H1 (cell line): ENCODE measurements around the gene NPR1. TPM values are rescaled to one million over a fixed set of nuclear protein-coding genes. Genes with fewer than 3 reads are reported as not detected.

Experiments used
- CTCF ChIA-PET: fragments of 300-600 bp; sonication (Branson Sonifier 250); formaldehyde crosslinking; loops from one replicate; lab custom pipeline; 2021; ENCODE audit not compliant: partially characterized antibody; lab: Charles Lee
- POLR2A ChIA-PET: fragments of 300-600 bp; sonication (Branson Sonifier 250); formaldehyde crosslinking; loops from one replicate; lab custom pipeline; 2021; ENCODE audit warnings: inconsistent platforms; ENCODE audit not compliant: partially characterized antibody; lab: Charles Lee
- DNase-seq, 2 experiments: peaks; one replicate each; pipeline versions ENCODE4 v3.0.0 to v3.0.0-alpha.2; 2010 to 2022; ENCODE audit warnings: low spot score in 2 of 2, low read depth in 1 of 2, mixed read lengths in 1 of 2
- FAIRE-seq: peaks from 2 replicates; lab custom pipeline; 2011; peaks lifted over from hg19 to GRCh38; lab: Jason Lieb, UNC
- H2AFZ ChIP-seq: 2 replicates; pipeline ENCODE4 v1.8.1; 2012; ENCODE audit warnings: low read length, inconsistent platforms
- H2AK5ac ChIP-seq: 2 replicates; pipeline ENCODE4 v1.6.1; 2013; ENCODE audit warnings: low read depth, low read length
- H2BK120ac ChIP-seq: replicated peaks from 2 replicates; pipeline ENCODE3; 2013; ENCODE audit warnings: low read depth, low read length, inconsistent platforms
- H2BK12ac ChIP-seq: 2 replicates; pipeline ENCODE4 v1.6.1; 2013; ENCODE audit warnings: low read depth, low read length
- H2BK15ac ChIP-seq: 2 replicates; pipeline ENCODE4 v1.6.1; 2013; ENCODE audit warnings: low read length
- H2BK20ac ChIP-seq: 2 replicates; pipeline ENCODE4 v1.6.1; 2013; ENCODE audit warnings: low read length
- H2BK5ac ChIP-seq: 2 replicates; pipeline ENCODE4 v1.6.1; 2013; ENCODE audit warnings: low read depth, low read length
- H3K14ac ChIP-seq: 2 replicates; pipeline ENCODE4 v1.6.1; 2013; ENCODE audit warnings: inconsistent platforms; ENCODE audit not compliant: insufficient read length
- H3K18ac ChIP-seq: 2 replicates; pipeline ENCODE4 v1.6.1; 2013; ENCODE audit warnings: low read length; ENCODE audit errors: extremely low read depth
- H3K23ac ChIP-seq: 2 replicates; pipeline ENCODE4 v1.6.1; 2013; ENCODE audit warnings: inconsistent platforms; ENCODE audit not compliant: insufficient read length
- H3K23me2 ChIP-seq: 2 replicates; pipeline ENCODE4 v1.6.1; 2013; ENCODE audit warnings: low read depth, low read length
- H3K27ac ChIP-seq: 2 replicates; pipeline ENCODE4 v1.6.1; 2011; ENCODE audit warnings: low read depth, low read length, inconsistent platforms
- H3K27me3 ChIP-seq, 4 experiments: replicated peaks in 1 of 4; 1 replicate in 1 of 4; 2 replicates in 3 of 4; pipeline versions ENCODE4 v1.6.1 to v1.8.1; 2011 to 2013; ENCODE audit warnings: low read length in 3 of 4, mild to moderate bottlenecking in 3 of 4, inconsistent platforms in 2 of 4, mixed read lengths in 2 of 4, moderate library complexity in 1 of 4; ENCODE audit not compliant: control insufficient read depth in 3 of 4, insufficient read depth in 3 of 4; ENCODE audit errors: extremely low read depth in 1 of 4
- H3K36me3 ChIP-seq, 4 experiments: 2 replicates each; pipeline versions ENCODE4 v1.6.1 to v1.8.1; 2011 to 2013; ENCODE audit warnings: mild to moderate bottlenecking in 4 of 4, low read length in 3 of 4, moderate library complexity in 2 of 4, control low read depth in 1 of 4, inconsistent platforms in 1 of 4; ENCODE audit not compliant: insufficient read depth in 4 of 4, control insufficient read depth in 2 of 4
- H3K4ac ChIP-seq: replicated peaks from 2 replicates; pipeline ENCODE3; 2013; ENCODE audit warnings: low read length, low read depth, mixed read lengths, inconsistent platforms; ENCODE audit not compliant: insufficient read length
- H3K4me1 ChIP-seq, 4 experiments: replicated peaks in 1 of 4; 1 replicate in 1 of 4; 2 replicates in 3 of 4; pipeline versions ENCODE4 v1.6.1 to v1.8.1; 2011 to 2013; ENCODE audit warnings: low read length in 3 of 4, inconsistent platforms in 2 of 4, mixed read lengths in 1 of 4; ENCODE audit not compliant: insufficient read depth in 4 of 4, control insufficient read depth in 3 of 4
- H3K4me2 ChIP-seq, 2 experiments: 2 replicates each; pipeline versions ENCODE4 v1.6.1 to v1.8.1; 2011 to 2013; ENCODE audit warnings: low read depth in 2 of 2, low read length in 2 of 2, control low read depth in 1 of 2, inconsistent platforms in 1 of 2, mild to moderate bottlenecking in 1 of 2; ENCODE audit not compliant: insufficient read depth in 1 of 2
- H3K4me3 ChIP-seq, 4 experiments: fragments of 200-600, 300-600 bp in 1 of 4; sonication (generic), shearing (Covaris generic), sonication (Bioruptor Twin) in 1 of 4; 2 replicates each; pipeline versions ENCODE4 v1.5.1 to v1.8.1; 2011 to 2016; ENCODE audit warnings: low read length in 4 of 4, low read depth in 3 of 4, control low read depth in 2 of 4, inconsistent platforms in 2 of 4, mild to moderate bottlenecking in 2 of 4, mixed read lengths in 1 of 4, moderate library complexity in 1 of 4; ENCODE audit not compliant: insufficient read depth in 2 of 4; ENCODE audit errors: extremely low read depth in 1 of 4
- H3K56ac ChIP-seq: replicated peaks from 2 replicates; pipeline ENCODE3; 2013; ENCODE audit warnings: low read depth, mild to moderate bottlenecking, mixed read lengths, low read length, inconsistent platforms; ENCODE audit not compliant: insufficient read length
- H3K79me1 ChIP-seq: 2 replicates; pipeline ENCODE4 v1.6.1; 2013; ENCODE audit warnings: low read depth, low read length, control low read depth
- H3K79me2 ChIP-seq, 2 experiments: 2 replicates each; pipeline versions ENCODE4 v1.6.1 to v1.8.1; 2012 to 2013; ENCODE audit warnings: low read length in 2 of 2, mild to moderate bottlenecking in 2 of 2, inconsistent platforms in 1 of 2; ENCODE audit not compliant: insufficient read depth in 2 of 2, control insufficient read depth in 1 of 2
- H3K9ac ChIP-seq, 4 experiments: replicated peaks in 1 of 4; 1 replicate in 1 of 4; 2 replicates in 3 of 4; pipeline versions ENCODE4 v1.6.1 to v1.8.1; 2011 to 2013; ENCODE audit warnings: low read depth in 3 of 4, low read length in 3 of 4, control low read depth in 2 of 4, mild to moderate bottlenecking in 2 of 4, moderate library complexity in 2 of 4, inconsistent platforms in 1 of 4; ENCODE audit errors: extremely low read depth in 1 of 4
- H3K9me3 ChIP-seq, 2 experiments: 2 replicates each; pipeline versions ENCODE4 v1.6.1 to v1.8.1; 2012 to 2013; ENCODE audit warnings: mild to moderate bottlenecking in 2 of 2, moderate library complexity in 2 of 2, control low read depth in 1 of 2, inconsistent platforms in 1 of 2, low read depth in 1 of 2, low read length in 1 of 2, mixed read lengths in 1 of 2; ENCODE audit not compliant: insufficient read depth in 2 of 2
- H4K20me1 ChIP-seq, 2 experiments: replicated peaks in 1 of 2; 2 replicates each; pipeline versions ENCODE3 to v1.8.1; 2011 to 2013; ENCODE audit warnings: inconsistent platforms in 2 of 2, low read length in 2 of 2, mild to moderate bottlenecking in 1 of 2; ENCODE audit not compliant: insufficient read depth in 2 of 2, control insufficient read depth in 1 of 2
- H4K5ac ChIP-seq: 2 replicates; pipeline ENCODE4 v1.6.1; 2013; ENCODE audit warnings: low read length, low read depth, mixed read lengths, inconsistent platforms; ENCODE audit not compliant: insufficient read length
- H4K8ac ChIP-seq: 2 replicates; pipeline ENCODE4 v1.8.0; 2013; ENCODE audit warnings: mild to moderate bottlenecking, moderate library complexity, low read length, inconsistent platforms; ENCODE audit not compliant: insufficient read depth; ENCODE audit errors: extremely low read depth
- H4K91ac ChIP-seq: replicated peaks from 2 replicates; pipeline ENCODE3; 2013; ENCODE audit warnings: low read length, mixed read lengths, inconsistent platforms; ENCODE audit not compliant: insufficient read length
- MAFK ChIP-seq: IDR thresholded peaks from 2 replicates; pipeline ENCODE4 v1.6.1; 2012; ENCODE audit warnings: low read depth, mild to moderate bottlenecking, improper control_type of control experiment, low read length
- SAP30 ChIP-seq: fragments of 300-600 bp; sonication (generic); IDR thresholded peaks from 2 replicates; pipeline ENCODE4 v1.7.1; 2012; ENCODE audit warnings: low read length, moderate library complexity, mild to moderate bottlenecking, inconsistent platforms; ENCODE audit not compliant: insufficient read depth, insufficient replicate concordance
- SIN3A ChIP-seq, 2 experiments: IDR thresholded peaks in 1 of 2; conservative IDR thresholded peaks in 1 of 2; 2 replicates each; pipeline ENCODE4 v1.6.1; 2011 to 2012; ENCODE audit warnings: low read length in 2 of 2, improper control_type of control experiment in 1 of 2, low read depth in 1 of 2, mild to moderate bottlenecking in 1 of 2
- WGBS, 2 experiments: shearing (Covaris generic) in 1 of 2; methylation state at CpG; one replicate each; pipeline versions ENCODE4 v1.1.6 to v1.1.7; 2013 to 2015; ENCODE audit warnings: low lambda C conversion rate in 2 of 2, mixed read lengths in 2 of 2, inconsistent platforms in 1 of 2, low coverage in 1 of 2, missing lambda C conversion rate in 1 of 2; ENCODE audit not compliant: insufficient replicate concordance in 2 of 2, insufficient coverage in 1 of 2, insufficient read length in 1 of 2; ENCODE audit errors: extremely low coverage in 1 of 2, missing lambda C conversion rate in 1 of 2; 5-methylcytosine and 5-hydroxymethylcytosine counted together
- polyA plus RNA-seq, 7 experiments: library from polyadenylated mRNA; depleted of rRNA in 3 of 7; stranded (reverse) in 5 of 7; unstranded in 2 of 7; fragments of >200 nt in 5 of 7; fragments of 200-250 nt in 2 of 7; gene quantifications; 1 replicate in 5 of 7; 2 replicates in 1 of 7; 4 replicates in 1 of 7; pipeline versions ENCODE4 v1.2.1 to v1.2.3, GENCODE V29; 2011 to 2013; ENCODE audit warnings: missing spikeins in 2 of 7, mixed read lengths in 2 of 7
- total RNA-seq: library from RNA; stranded (reverse); fragmentation: NEBNext Ultra II Directional; extraction: Animal tissue kit (Norgen Biotek cat#: 25700); gene quantifications from 2 replicates; pipeline ENCODE4 v1.2.1, GENCODE V29; 2021

Gene NPR1
- total and polyA plus RNA-seq, 2 of the 8 experiments (the other 6 are each of a cell fraction or from before 2014, with no cell fraction given) = 11.7 to 13.2 TPM

DNA sequence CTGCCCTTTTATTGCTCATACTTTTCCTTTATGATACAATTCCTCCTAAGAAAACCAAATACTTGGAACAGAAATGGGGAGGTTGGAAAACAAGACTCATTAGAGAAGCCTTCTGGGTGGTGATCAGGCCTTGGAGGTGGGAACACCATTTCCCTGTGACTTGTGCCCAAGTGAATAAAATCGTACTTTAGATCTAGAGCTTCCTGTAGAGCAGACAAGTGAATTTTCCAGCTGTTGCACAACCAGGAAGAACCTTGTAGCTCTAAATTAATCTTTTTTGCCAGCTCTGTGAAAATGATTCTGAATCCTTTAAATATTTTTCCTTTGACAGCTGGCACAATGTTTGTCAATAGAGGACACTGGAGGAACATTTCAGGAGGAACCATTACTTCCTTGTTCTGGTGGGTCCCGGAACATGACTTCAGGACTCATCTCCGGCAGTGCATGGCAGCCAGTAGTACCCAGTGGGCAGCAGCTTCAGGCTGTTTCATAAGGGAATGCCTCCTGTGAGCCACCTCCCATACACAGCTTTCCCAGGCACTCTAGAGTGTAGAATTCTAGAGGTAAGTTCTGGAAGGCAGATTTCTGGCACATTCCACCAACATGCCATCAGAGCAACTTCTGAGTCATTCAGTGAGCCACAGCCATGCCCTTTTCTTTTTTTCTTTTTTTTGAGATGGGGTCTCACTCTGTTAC, 25.5 kb upstream of the NPR1 start:
- no peak overlapping the region for H3K4me3 ChIP-seq
- H3K79me1 ChIP-seq = no peaks in the 10 kb centered on the region
- H3K23me2 ChIP-seq = no peaks in the 10 kb centered on the region
- ChIA-PET POLR2A (interaction anchor here (0.8 to 2.2 kb wide), 5 partner anchors 10 to 80 kb away, joined by 3 to 20 read pairs (median 3); partner anchors contain the start of gene CHTOP), CTCF (interaction anchor here (0.6 to 2.5 kb wide), 7 partner anchors 15 to 299 kb away, joined by 3 to 9 read pairs (median 5); partner anchors contain the start of genes NPR1, S100A1 and S100A13)
- no peak overlapping the region for H3K23ac ChIP-seq
- H3K56ac ChIP-seq = no peak overlapping the region
- no peaks in the 10 kb centered on the region for H4K20me1 ChIP-seq
- no peak overlapping the region for H3K18ac ChIP-seq
- H3K4me2 ChIP-seq = no peak overlapping the region
- no peaks in the 10 kb centered on the region for H3K9me3 ChIP-seq
- H2BK12ac ChIP-seq = no peak overlapping the region
- H2BK20ac ChIP-seq = no peak overlapping the region
- no peak overlapping the region for H2AK5ac ChIP-seq
- H3K36me3 ChIP-seq = no peaks in the 10 kb centered on the region
- H3K79me2 ChIP-seq = no peaks in the 10 kb centered on the region
- no peak overlapping the region for H3K14ac ChIP-seq
- DNase-seq (no peak), FAIRE-seq (no peak)
- no peak overlapping the region for H4K91ac ChIP-seq
- H2BK5ac ChIP-seq = no peak overlapping the region
- H2BK15ac ChIP-seq = no peak overlapping the region
- no peak overlapping the region for H4K8ac ChIP-seq
- no peak overlapping the region for H2BK120ac ChIP-seq
- no peak overlapping the region for H3K9ac ChIP-seq
- 89% methylated on average over 3 of the region's 3 CpGs; no CpG with 5 or more reads in 1 of the 2 experiments for WGBS, 2 experiments
- no peak overlapping the region for H3K4ac ChIP-seq
- no peak overlapping the region for H4K5ac ChIP-seq
- H3K4me1 ChIP-seq = peaks cover 0 to 1% (median 0%) of the 10 kb centered on the region in 4 experiments; a peak in 1 of 7 replicates
- no peak overlapping the region for H2AFZ ChIP-seq
- no peak overlapping the region for H3K27ac ChIP-seq
- no peaks in the 10 kb centered on the region for H3K27me3 ChIP-seq
- TF ChIP-seq MAFK = no peak
- no peak for TF ChIP-seq SIN3A (conservative IDR thresholded peaks at IDR 0.05 in 1 of 2, IDR thresholded peaks at IDR 0.05 in 1 of 2; ENCODE audit: low read depth in 1 of 2, low read length in 2 of 2)
- no peak for TF ChIP-seq SAP30
